HPDE6-E6E7 (cell line): ENCODE measurements around the gene UBE2S.
"Not testable (repeated sequence)": the region's sequence is repeated elsewhere in the genome, so short reads cannot be mapped to it uniquely, and the experiment has no call there.

Experiments
- DNase-seq: peaks from one replicate; pipeline ENCODE4 v3.0.0; 2011; ENCODE audit warnings: missing footprints; ENCODE audit errors: extremely low spot score

The UBE2S gene

DNA sequence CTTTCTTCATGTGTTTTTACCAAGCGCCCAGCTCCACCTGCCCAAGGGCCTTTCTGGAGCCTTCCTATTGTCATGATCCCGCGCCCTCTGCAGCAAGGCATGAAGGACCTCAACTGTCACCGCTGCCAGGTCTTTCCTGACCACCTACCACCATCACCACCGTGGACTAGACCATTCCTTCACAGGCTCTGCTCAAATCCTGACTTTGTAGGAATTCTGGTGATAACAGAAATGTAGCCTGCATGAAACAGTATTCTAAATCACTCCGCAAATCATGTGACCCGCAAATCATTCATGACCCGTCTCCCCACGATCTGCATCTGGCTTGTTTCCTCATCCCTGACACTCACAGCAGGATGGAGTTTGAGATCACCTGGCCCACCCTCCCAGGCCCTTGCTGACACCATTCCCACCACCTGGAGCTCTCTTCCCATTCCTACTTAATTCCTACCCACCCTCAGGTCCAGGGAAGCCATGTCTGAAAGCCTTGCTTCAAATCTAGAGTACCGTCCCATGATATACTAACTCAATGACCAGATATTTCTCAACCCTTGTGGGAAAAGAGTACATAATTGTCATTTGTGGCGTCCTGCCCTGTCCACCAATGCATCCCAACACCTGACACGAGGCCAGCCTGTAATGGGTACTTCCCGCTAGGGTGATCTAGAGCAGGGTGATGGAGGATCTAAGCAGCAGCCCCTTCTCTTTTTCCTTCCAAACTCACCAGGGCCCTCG lies 1.3 kb downstream of the UBE2S start:
- no peak for DNase-seq

DNA sequence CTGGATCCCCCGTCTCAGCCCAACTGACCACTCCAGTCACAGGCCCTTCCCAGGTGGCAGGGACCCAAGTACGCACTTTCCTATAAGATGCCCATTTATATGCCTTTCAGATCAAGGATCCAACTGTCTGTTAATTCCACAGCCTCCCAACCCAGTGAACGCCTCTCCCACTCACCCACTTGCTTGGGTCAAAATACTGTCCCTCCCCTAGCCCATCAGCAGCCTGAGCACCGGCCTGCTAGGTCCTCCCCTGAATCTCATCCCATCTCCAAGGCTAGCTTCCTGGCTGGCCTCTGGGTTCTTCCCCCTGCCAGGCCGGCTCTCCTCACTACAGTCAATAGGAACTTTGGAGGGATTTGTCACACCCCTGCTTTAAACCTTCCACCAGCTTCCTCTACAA lies 1.9 kb downstream of the UBE2S start:
- DNase-seq = no peak

DNA sequence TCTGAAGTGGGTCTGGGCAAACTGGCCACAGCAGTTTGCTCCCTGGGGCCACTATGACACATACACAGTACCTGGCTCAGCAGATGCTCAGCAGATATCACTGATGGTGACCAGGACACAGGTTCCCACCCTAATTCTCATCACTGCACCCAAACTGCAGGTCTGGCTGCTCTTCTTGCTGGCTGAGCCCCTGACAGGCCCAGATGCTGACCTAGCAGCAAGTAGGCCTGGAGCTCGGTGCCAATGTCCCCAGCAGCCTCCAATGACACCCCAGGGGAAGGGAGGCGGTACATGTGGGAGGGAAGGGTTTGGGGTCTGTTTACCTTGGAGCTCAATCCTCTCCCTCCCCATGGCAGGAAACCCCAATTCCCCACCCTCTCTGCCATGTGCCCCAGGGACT lies 5.1 kb downstream of the UBE2S start:
- no peak for DNase-seq

DNA sequence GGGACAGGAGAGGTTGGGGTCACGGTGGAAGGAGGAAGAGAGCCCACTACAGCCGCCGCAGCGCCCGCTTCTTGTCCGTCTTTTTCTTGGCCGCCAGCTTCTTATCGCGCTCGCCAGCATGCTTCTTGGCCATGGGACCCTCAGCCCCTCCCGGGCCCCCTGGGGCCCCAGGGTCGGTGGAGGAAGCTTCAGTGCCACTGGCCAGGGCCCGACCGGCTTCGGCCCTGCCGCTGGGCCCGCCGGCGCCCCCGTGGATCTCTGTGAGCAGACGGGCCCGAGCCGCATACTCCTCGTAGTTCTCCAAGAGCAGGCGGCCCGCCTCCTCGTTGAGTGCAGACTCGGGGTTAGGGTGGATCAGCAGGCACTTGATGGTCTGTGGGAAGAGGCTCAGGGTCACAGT lies 6.2 kb downstream of the UBE2S start:
- not testable (repeated sequence) for DNase-seq

DNA sequence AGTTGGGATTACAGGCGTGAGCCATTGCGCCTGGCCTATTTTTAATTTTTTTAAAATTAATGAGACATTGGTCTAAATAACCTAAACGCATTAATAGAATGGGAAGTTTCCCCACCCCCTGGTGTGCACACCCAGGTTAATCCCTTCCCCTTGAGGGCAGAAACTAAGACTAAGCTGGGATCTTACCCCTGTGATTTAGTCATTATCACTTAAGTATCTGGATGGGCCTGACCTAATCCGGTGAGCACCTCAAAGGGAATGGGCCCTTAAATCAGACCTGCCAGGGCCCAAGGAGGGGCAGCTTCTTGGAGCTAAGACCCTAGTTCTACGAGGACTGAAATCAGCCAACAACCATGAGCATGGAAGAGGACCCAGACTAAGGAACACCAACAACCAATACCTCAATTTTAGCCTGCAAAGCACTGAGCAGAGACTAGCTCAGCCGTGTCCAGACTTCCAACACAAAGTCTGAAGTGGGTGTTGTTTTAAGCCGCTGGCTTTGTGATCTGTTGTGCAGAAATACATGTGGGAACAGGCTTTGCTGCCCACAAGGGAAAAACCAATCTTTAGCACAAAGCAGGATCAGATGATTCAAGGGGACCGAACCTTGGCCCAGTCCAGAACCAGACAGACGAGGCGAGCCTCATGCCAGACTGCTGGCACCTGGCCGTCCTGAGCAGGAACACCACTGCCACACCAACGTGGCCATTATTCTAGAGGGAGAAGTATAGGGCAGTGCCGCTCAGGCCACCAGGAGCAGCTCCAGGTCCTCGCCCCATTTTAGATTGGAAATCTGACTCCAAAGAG lies 7.1 kb downstream of the UBE2S start:
- no peak for DNase-seq

DNA sequence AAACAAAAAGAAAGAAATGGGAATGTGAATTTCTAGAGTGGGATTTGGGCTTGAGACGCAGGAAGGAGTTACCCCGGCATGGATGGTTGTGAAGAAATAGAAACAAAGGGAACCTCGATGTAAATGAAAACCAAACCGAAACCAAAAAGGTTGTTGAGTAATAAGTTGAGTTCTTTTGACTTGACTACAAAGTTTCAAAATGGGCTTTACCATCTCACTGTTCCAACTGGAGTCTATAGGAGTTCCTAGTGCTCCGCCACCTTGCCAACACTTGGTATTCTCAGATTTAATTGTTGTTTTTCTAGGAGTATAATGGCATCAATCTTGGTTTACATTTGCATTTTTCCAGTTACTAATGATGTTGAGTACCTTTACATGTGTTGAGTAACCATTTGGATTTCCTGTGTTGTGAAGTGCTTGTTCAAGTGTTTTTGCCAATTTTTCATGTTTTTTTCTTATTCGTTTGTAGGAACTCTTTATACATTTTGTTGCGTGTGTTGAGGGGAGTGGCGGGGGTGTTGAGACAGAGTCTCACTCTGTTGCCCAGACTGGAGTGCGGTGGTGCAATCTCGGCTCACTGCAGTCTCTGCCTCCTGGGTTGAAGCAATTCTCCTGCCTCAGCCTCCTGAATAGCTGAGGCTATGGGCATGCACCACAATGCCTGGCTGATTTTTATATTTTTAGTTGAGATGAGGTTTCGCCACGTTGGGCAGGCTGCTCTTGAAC lies 9.2 kb downstream of the UBE2S start:
- DNase-seq = no peak

DNA sequence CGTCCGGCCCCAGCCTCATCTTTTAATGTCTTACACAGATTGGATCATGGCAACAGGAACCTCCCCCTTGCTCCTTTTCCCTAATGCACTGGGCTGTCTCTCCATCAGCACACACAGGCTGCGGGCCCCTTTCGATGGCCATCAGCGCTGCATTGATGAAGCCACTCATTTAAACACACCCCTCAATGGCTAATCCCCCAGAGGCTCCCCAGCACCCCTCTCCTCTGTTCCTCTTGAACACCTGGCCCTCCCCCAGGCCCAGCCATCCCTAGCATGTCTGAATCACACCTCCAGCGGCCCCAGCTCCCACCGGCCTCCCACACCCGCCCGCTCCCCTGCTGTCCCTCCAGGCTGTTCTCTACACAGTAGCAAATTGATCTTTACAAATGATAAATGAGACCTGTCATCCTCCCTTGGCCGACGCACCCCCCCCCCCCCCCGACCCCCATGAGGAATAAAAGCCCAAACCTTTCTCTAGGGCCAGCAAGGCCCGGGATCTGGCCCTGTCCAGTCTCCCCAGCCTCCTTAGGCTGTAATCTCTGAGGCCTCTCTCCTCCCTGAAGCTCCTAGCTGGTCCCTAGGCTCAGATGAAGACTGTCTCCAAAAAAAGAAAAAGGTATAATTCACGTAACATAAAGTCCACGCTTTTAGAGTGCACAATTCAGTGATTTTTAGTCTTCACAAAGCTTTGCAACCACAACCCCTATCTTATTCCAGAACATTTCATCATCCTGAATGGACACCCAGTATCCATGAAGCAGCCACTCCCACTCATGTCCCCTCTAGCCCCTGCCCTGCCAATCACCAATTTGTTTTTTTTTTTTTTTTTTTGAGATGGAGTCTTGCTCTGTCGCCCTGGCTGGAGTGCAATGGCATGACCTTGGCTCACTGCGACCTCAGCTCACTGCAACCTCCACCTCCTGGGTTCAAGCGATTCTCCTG lies 14.5 kb downstream of the UBE2S start:
- no peak for DNase-seq

DNA sequence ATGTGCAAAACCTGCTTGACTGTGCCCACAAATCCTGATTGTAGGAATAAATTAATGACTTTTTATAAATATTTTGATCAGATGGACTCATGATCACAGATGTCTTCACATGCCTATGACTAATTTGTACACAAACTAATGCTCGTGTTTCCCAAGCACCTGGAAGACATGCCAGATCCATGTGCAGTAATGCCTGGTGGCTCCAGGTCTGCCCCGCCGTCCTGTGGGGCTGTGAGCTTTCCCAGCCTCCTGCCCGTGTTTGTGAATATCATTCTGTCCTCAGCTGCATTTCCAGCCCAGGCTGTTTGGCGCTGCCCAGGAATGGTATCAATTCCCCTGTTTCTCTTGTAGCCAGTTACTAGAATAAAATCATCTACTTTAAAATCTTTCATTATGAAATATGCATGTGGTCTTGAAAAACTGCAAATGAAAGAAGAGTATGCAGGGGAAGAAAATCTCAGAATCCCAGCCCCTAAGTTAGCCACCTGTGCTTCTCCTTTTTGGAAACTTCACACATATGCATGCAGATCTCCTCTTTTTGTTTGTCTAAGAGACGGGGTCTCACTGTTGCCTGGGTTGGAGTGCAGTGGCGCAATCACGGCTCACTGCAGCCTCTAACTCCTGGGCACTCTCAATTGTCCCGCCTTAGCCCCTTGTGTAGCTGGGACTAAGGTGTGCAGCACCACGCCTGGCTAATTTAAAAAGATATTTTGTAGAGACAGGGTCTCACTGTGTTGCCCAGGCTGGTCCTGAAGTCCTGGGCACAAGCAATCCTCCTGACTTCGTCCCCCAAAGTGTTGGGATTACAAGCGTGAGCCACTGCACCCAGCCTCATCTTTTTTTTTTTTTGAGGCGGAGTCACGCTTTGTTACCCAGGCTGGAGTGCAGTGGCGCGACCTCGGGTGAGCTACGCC lies 15.6 kb downstream of the UBE2S start:
- DNase-seq = no peak

DNA sequence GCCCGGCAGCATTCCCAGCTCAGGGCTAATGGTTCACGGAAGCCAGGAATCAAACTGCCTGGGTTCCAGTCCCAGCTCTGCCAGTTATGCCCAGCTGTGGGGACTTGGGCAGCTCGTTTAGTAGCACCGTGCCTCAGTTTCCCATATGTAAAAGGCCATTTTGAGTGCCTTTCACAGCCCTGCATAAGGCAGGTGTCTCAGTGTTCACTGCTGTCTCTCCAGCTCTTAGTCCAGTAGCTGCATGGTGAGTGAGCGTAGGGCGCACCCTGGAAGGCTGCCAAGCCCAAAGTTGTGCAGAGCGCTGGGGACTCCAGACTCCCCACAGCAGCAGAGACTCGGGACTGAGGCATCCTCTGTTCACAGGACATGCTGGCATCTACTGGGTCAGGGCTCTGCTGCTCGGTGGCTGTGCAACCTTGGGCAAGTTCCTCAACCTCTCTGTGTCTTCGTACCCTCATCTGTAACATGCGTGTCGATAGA lies 16.4 kb downstream of the UBE2S start:
- DNase-seq = no peak

DNA sequence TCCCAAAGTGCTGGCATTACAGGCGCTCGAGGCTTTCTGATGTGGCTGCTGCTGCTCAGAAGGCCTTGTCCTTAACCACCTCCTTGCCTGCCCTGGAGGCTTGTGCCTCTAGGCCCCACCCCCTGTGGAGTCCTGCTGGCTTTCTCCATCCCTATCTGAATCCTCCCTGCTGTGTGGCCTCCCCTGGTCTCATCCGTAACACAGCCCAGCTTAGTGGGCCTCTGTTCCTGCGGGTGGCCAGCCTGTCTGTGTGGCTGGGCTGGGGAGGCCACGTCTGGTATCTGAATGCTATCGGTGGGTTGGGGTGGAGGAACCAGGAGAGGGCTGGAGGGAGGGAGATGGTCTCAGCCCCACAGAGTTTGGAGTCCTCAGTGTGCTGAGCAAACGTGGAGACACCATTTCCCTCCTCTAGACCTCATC lies 17.1 kb downstream of the UBE2S start:
- DNase-seq = no peak

DNA sequence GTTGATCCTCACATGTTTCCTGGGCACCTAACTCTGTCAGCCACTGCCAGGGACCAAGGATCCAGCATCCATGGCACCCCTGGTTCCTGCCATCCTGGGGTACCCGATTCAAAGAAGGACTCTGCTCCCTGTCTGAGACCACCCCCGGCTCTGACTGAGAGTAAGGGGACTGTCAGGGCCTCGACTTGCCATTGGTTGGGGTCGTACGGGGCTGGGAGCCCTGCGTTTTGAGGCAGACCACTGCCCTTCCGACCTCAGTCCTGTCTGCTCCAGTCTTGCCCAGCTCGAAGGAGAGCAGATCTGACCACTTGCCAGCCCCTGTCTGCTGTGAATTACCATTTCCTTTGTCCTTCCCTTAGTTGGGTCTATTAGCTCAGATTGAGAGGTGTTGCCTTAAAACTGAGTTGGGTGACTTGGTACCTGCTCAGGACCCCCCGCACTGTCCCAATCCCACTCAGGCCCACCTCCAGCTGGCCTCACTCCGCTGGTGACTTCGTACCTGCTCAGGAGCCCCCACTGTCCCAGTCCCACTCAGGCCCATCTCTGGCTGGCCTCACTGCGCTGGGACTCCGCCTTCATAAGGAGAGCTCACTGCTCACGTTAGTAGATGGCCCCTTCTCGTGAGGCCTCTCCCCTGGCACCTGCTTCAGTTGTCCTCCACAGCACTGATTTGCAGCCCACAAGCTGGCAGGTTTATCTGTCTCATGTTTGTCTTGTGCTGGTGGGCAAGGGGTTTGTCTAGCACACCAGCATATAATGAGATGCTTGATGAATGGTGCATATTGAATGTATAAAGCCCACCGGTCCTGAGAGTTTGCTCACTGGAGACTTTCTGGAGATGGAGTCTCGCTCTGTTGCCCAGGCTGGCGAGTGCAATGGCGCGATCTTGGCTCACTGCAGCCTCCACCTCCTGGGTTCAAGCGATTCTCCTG lies 17.9 kb downstream of the UBE2S start:
- DNase-seq = no peak

DNA sequence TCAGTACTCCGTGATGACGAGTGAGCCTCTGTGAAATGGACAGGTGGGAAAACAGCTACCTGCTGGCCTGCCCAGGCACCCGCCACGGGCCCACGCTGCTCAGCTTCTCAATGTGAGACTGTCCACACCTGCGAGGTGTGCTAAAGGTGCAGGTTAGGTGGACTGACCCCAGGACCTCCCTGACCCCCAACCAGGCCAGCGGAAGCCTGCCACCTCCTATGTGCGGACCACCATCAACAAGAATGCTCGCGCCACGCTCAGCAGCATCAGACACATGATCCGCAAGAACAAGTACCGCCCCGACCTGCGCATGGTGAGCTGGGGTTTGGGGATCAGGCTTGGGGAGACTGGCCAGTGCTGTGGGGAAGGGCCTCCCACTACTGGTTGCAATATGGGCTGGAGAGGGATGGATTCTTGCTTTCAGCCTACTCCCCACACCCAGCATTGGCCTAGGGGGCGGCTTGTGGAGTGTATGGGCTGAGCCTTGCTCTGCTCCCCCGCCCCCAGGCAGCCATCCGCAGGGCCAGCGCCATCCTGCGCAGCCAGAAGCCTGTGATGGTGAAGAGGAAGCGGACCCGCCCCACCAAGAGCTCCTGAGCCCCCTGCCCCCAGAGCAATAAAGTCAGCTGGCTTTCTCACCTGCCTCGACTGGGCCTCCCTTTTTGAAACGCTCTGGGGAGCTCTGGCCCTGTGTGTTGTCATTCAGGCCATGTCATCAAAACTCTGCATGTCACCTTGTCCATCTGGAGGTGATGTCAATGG lies 19.7 kb downstream of the UBE2S start:
- DNase-seq = no peak

DNA sequence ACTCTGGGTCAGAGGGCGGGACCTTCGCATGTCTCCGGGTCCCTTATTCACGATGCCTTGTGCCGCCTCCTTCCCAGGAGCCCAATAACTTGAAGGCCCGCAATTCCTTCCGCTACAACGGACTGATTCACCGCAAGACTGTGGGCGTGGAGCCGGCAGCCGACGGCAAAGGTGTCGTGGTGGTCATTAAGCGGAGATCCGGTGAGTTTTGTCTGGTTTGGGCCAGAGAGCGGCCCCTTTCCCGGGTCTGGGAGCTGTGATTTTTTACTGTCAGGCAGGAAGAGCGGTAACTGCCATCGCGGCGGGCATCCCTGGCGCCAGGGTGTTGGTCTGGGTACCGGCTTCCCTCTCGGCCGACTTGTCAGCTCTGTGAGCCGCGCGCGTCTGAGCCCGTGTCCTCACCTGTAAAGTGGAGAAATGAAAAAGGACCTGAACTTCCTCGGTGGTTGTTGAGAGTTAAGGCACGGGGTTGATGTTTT lies 21.1 kb downstream of the UBE2S start:
- DNase-seq = no peak

DNA sequence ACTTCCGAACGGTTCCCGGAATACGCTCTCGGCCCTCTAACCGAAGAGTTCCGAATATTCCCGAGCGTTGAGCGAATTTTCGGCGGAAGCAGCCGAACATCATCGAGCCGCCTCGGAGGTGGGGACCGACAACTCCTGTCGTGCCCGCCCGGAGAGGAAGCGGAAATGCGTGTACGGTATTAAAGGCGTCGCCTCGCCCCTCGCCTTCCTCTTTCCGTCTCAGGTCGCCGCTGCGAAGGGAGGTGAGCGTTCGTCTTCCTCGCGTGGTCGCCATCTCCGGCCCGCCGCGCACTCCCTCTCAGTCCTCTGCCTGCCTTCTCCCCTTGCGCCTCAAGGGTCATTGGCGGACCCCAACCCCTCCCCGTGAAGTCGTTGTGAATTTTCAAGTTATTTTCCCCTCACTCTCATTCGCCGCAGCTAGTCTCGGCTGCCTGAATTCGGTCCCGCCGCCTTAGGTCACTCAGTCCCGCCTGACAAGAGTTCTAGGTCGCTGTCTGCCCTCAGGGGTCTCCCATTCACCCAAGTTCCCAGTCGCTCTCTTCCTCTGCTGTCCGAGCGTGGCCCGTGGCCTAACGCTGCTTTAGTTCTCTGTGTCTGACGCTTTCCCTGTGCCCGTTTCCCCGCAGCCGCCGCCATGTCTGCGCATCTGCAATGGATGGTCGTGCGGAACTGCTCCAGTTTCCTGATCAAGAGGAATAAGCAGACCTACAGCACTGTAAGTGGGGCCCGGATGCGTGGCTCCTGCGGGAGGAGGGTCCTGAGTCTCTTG lies 21.7 kb downstream of the UBE2S start, which contains the start of gene RPL28:
RPL28 (plus strand) TSS at position 209 of the 769 bp plus-strand sequence; CDS start at position 635, 426 bp downstream.
- DNase-seq = peak; percentile 88

DNA sequence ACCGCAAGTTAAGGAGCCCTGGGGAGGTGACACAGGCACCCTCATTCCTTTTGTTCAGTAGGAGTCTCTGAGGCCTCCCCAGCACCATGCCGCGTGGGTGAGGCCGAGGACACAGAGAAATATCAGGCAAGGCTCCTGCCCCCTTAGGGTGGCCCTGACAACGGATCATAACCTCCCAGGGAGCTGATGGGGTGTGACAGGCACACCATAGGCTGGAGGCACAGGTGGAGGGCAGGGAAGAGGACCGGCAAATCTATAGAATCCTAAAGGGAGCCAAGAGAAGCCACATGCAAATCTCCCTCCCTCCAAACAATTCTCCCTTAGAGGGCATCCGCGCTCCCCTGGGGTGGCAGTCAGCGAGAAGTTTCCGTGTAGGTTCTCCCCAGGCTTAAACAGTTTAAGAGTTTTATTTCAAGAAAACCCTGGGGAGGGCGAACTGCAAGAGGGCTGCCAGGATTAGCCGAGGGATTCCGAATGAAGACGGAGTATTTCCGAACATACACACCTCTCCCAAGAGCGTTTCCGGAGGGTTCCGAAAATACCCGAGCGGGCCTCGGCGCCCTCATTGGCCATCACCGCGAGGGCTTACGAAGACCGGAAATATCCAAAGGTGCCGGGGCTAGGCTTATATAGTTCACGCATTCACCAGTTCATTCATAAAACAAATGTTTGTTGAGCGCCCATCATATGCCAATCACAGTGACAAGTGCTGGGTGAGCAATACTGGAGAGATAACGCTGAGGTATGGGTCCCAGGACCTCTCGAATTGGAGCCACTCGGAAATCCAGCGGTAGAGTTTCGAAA lies 22.5 kb downstream of the UBE2S start:
- DNase-seq = peak; percentile 78

DNA sequence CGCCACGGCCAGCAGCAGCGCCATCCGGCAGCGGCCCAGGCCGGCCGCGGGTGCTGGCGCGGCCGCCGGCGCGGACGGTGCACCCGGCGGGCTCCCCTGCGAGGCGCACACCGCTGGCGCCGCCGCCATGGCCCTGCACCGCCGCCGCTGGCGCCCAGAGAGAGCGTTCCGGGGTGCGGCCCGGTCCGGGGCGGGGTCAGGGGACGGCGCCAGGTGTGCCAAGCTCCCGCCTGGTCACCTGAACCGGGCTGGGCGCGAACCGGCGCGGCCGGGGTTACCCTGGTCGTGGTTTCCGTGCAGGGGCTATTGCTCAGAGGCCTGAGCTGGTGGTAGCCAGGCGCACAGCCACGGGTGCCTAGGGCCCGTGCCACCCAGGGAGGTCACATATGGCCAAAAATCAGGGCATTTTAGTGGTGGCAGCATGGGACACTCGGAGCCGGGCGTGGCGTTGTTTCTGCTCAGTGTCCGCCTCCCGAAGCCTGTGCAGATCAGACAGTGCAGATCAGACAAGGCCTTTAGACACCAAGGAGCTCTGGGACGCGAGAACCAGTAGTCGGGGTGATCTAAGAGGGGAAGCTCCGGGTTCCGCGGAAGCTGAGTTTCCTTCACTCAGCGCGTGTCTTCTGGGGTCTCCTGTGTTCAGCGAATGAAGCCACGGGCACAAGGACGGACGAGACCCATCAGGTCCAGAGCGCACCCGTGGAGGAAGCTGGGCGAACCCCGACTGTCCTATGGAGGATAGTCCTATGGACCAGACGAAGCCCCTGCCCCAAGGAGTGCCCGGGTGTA lies 23.3 kb downstream of the UBE2S start, which contains the start of gene TMEM238:
TMEM238 (minus strand) TSS at position 162 of the 789 bp plus-strand sequence; CDS start at position 129, 33 bp downstream.
- no peak for DNase-seq
